Neural cell (in vitro differentiated cells): ENCODE data around the gene CIAO1. TPM values are rescaled to one million over a fixed set of nuclear protein-coding genes. Genes with fewer than 3 reads are reported as not detected.

ENCODE experiments used
- H2AFZ ChIP-seq: fragments of 200-600, 300-800 bp; sonication (generic), shearing (Covaris generic); 2 replicates; pipeline ENCODE4 v1.6.0; 2014; ENCODE audit warnings: low read depth, mild to moderate bottlenecking, antibody characterized with exemption, low read length, moderate library complexity
- H3F3A ChIP-seq: fragments of 200-600 bp; shearing (Covaris generic); 2 replicates; pipeline ENCODE4 v1.6.1; 2016; ENCODE audit warnings: mild to moderate bottlenecking, moderate library complexity, mixed read lengths, antibody characterized with exemption, low read length; ENCODE audit not compliant: insufficient read depth, poor library complexity, severe bottlenecking
- H3K27ac ChIP-seq: fragments of 200-600, 300-800 bp; sonication (generic), shearing (Covaris generic); 2 replicates; pipeline ENCODE4 v1.5.1; 2014; ENCODE audit warnings: mild to moderate bottlenecking, low read length, moderate library complexity
- H3K27me3 ChIP-seq: fragments of 300-800, 200-600 bp; sonication (generic), shearing (Covaris generic); 2 replicates; pipeline ENCODE4 v1.6.0; 2014; ENCODE audit warnings: mild to moderate bottlenecking, low read depth, low read length, moderate library complexity; ENCODE audit not compliant: insufficient read depth
- H3K36me3 ChIP-seq: fragments of 300-800, 200-600 bp; sonication (generic), shearing (Covaris generic); 2 replicates; pipeline ENCODE4 v1.5.1; 2014; ENCODE audit warnings: mild to moderate bottlenecking, antibody characterized with exemption, low read length, moderate library complexity; ENCODE audit not compliant: insufficient read depth
- H3K4me2 ChIP-seq: fragments of 300-800, 200-600 bp; sonication (generic), shearing (Covaris generic); 2 replicates; pipeline ENCODE4 v1.6.0; 2014; ENCODE audit warnings: mild to moderate bottlenecking, low read length
- H3K4me3 ChIP-seq: fragments of 300-800, 200-600 bp; sonication (generic), shearing (Covaris generic); 2 replicates; pipeline ENCODE4 v1.5.1; 2014; ENCODE audit warnings: mild to moderate bottlenecking, low read length, moderate library complexity
- H3K79me2 ChIP-seq: fragments of 200-600 bp; shearing (Covaris generic); replicated peaks from 2 replicates; pipeline ENCODE4 v1.6.0; 2014; ENCODE audit warnings: mild to moderate bottlenecking, low read length, moderate library complexity; ENCODE audit not compliant: insufficient read depth
- H3K9ac ChIP-seq: fragments of 300-800, 200-600 bp; sonication (generic), shearing (Covaris generic); 2 replicates; pipeline ENCODE4 v1.6.1; 2016; ENCODE audit warnings: mild to moderate bottlenecking, low read length, mixed read lengths
- H3K9me2 ChIP-seq: fragments of 200-600 bp; shearing (Covaris generic); 2 replicates; pipeline ENCODE4 v1.6.1; 2016; ENCODE audit warnings: mild to moderate bottlenecking, low read length, mixed read lengths; ENCODE audit not compliant: insufficient read depth
- H3K9me3 ChIP-seq: fragments of 200-600, 300-800 bp; sonication (generic), shearing (Covaris generic); 2 replicates; pipeline ENCODE4 v1.6.1; 2016; ENCODE audit warnings: mild to moderate bottlenecking, mixed run types, low read length, moderate library complexity, mixed read lengths
- H4K20me1 ChIP-seq: fragments of 200-600 bp; shearing (Covaris generic); 2 replicates; pipeline ENCODE4 v1.6.1; 2016; ENCODE audit warnings: mild to moderate bottlenecking, mixed run types; ENCODE audit not compliant: insufficient read depth
- CTCF ChIP-seq: fragments of 450-650 bp; IDR thresholded peaks from 2 replicates; pipeline ENCODE4 v1.5.1; 2014; ENCODE audit warnings: antibody characterized with exemption, mild to moderate bottlenecking, moderate library complexity; ENCODE audit not compliant: poor library complexity, severe bottlenecking
- EP300 ChIP-seq: fragments of 450-650 bp; conservative IDR thresholded peaks from 2 replicates; pipeline ENCODE4 v1.6.1; 2014; ENCODE audit warnings: antibody characterized with exemption, mild to moderate bottlenecking, moderate library complexity; ENCODE audit not compliant: poor library complexity, severe bottlenecking
- EZH2 ChIP-seq: fragments of 200-600, 300-800 bp; shearing (Covaris generic), sonication (generic); IDR thresholded peaks from 2 replicates; pipeline ENCODE4 v1.6.1; 2014; ENCODE audit warnings: antibody characterized with exemption, low read length, borderline replicate concordance, mild to moderate bottlenecking; ENCODE audit not compliant: insufficient read depth, poor library complexity, severe bottlenecking
- MXI1 ChIP-seq: fragments of 450-650 bp; conservative IDR thresholded peaks from 2 replicates; pipeline ENCODE4 v1.6.1; 2014; ENCODE audit warnings: antibody characterized with exemption, mild to moderate bottlenecking; ENCODE audit not compliant: poor library complexity, severe bottlenecking
- POLR2AphosphoS5 ChIP-seq: IDR thresholded peaks from 2 replicates; pipeline ENCODE4 v1.6.1; 2012
- RAD21 ChIP-seq: fragments of 450-650 bp; conservative IDR thresholded peaks from 2 replicates; pipeline ENCODE4 v1.6.1; 2014; ENCODE audit warnings: antibody characterized with exemption, mild to moderate bottlenecking, moderate library complexity
- REST ChIP-seq: IDR thresholded peaks from 2 replicates; pipeline ENCODE4 v1.6.1; 2012; ENCODE audit warnings: borderline replicate concordance
- SMC3 ChIP-seq: fragments of 450-650 bp; conservative IDR thresholded peaks from 2 replicates; pipeline ENCODE4 v1.6.1; 2014; ENCODE audit warnings: antibody characterized with exemption, mild to moderate bottlenecking, moderate library complexity; ENCODE audit not compliant: poor library complexity
- TAF1 ChIP-seq: IDR thresholded peaks from 2 replicates; pipeline ENCODE4 v1.6.1; 2012; ENCODE audit warnings: low read depth
- polyA plus RNA-seq: library from polyadenylated mRNA; depleted of rRNA; stranded (reverse); fragments of >200 nt; gene quantifications from 2 replicates; pipeline ENCODE4 v1.2.3, GENCODE V29; 2014

Gene CIAO1
- polyA plus RNA-seq, 1 donor from 2014 or later: 182 TPM

DNA sequence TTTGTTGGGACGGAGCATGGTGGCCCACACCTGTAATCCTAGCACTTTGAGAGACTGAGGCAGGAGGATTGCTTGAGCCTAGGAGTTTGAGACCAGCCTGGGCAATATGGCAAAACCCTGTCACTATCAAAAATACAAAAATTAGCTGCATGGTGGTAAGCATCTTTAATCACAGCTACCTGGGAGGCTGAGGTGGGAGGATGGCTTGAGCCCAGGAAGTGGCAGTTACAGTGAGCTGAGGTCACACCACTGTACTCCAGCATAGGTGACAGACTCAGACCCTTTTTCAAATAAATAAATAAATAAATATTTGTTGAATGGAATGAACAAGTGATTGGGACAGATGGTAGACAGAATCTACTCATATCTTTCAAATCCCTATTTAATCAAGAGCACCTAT, 53.4 kb downstream of the CIAO1 start:
- Histone ChIP-seq H3K36me3 (no peaks in the 10 kb centered on the region), H3K9me3 (no peaks in the 10 kb centered on the region), H3K27ac (no peak overlapping the region), H3F3A (no peaks in the 10 kb centered on the region), H3K79me2 (no peaks in the 10 kb centered on the region), H3K9me2 (no peaks in the 10 kb centered on the region), H3K9ac (no peak overlapping the region), H3K4me3 (no peak overlapping the region), H2AFZ (no peak overlapping the region), H4K20me1 (no peaks in the 10 kb centered on the region), H3K4me2 (no peak overlapping the region), H3K27me3 (peaks cover 33% of the 10 kb centered on the region)
- no peak for TF ChIP-seq RAD21
- no peak for TF ChIP-seq TAF1
- TF ChIP-seq SMC3: no peak
- TF ChIP-seq MXI1: no peak
- no peak for TF ChIP-seq CTCF
- no peak for TF ChIP-seq POLR2AphosphoS5
- TF ChIP-seq REST: no peak
- no peak for TF ChIP-seq EZH2
- TF ChIP-seq EP300: no peak

GRCh38 chr2:96320326-96320725, 54.3 kb downstream of the CIAO1 start:
- TF ChIP-seq REST: no peak
- no peak for TF ChIP-seq TAF1
- TF ChIP-seq EZH2: no peak
- TF ChIP-seq MXI1: no peak
- TF ChIP-seq RAD21: no peak
- no peak for TF ChIP-seq POLR2AphosphoS5
- TF ChIP-seq CTCF: no peak
- TF ChIP-seq SMC3: no peak
- TF ChIP-seq EP300: no peak
- H3F3A ChIP-seq: no peaks in the 10 kb centered on the region
- H3K36me3 ChIP-seq: no peaks in the 10 kb centered on the region
- no peaks in the 10 kb centered on the region for H3K9me3 ChIP-seq
- H3K27me3 ChIP-seq: peaks cover 42% of the 10 kb centered on the region
- H3K79me2 ChIP-seq: no peaks in the 10 kb centered on the region
- no peak overlapping the region for H3K9ac ChIP-seq
- H3K9me2 ChIP-seq: no peaks in the 10 kb centered on the region
- H4K20me1 ChIP-seq: no peaks in the 10 kb centered on the region
- no peak overlapping the region for H2AFZ ChIP-seq
- H3K4me2 ChIP-seq: no peak overlapping the region
- no peak overlapping the region for H3K27ac ChIP-seq
- H3K4me3 ChIP-seq: no peak overlapping the region
